Transverse colon (tissue), 4 donors: ENCODE measurements around the gene TRHDE. TPM values are rescaled to one million over a fixed set of nuclear protein-coding genes. Genes with fewer than 3 reads are reported as not detected.

Source experiments
- DNase-seq: peaks from one replicate; pipeline ENCODE4 v3.0.0-alpha.2; 2019
- H3K27ac ChIP-seq, 4 donors: fragments of 200-600 bp; sonication (generic); 2 replicates each; pipeline ENCODE4 v1.5.1; 2016 to 2018; ENCODE audit warnings: inconsistent platforms in 4 of 4
- H3K27me3 ChIP-seq: fragments of 200-600 bp; sonication (generic); 2 replicates; pipeline ENCODE4 v1.5.1; 2017; ENCODE audit warnings: inconsistent platforms
- H3K36me3 ChIP-seq, 4 donors: fragments of 200-600 bp; sonication (generic); 2 replicates each; pipeline ENCODE4 v1.5.1; 2017 to 2019; ENCODE audit warnings: inconsistent platforms in 4 of 4
- H3K4me1 ChIP-seq, 4 donors: fragments of 200-600 bp; sonication (generic); 2 replicates each; pipeline ENCODE4 v1.5.1; 2017 to 2020; ENCODE audit warnings: inconsistent platforms in 4 of 4
- H3K4me3 ChIP-seq, 4 donors: fragments of 200-600 bp; sonication (generic); 1 replicate in 1 of 4; 2 replicates in 3 of 4; pipeline versions ENCODE4 v1.5.1 to v1.6.1; 2017 to 2019; ENCODE audit warnings: inconsistent platforms in 4 of 4
- H3K9me3 ChIP-seq, 2 donors: fragments of 200-600 bp; sonication (generic); 2 replicates each; pipeline ENCODE4 v1.5.1; 2017 to 2019; ENCODE audit warnings: inconsistent platforms in 2 of 2
- EP300 ChIP-seq: sonication (generic); formaldehyde crosslinking; IDR thresholded peaks from one replicate; pipeline ENCODE4 v1.6.1; 2017; ENCODE audit warnings: antibody characterized with exemption, low read depth
- POLR2A ChIP-seq: fragments of 450-650 bp; IDR thresholded peaks from one replicate; pipeline ENCODE4 v1.6.1; 2016; ENCODE audit warnings: antibody characterized with exemption, mild to moderate bottlenecking, moderate library complexity
- POLR2AphosphoS5 ChIP-seq, 3 donors: sonication (generic); formaldehyde crosslinking; IDR thresholded peaks; one replicate each; pipeline ENCODE4 v1.6.1; 2016; ENCODE audit warnings: antibody characterized with exemption in 3 of 3
- WGBS, 2 donors: methylation state at CpG; one replicate each; pipeline ENCODE4 v1.1.5; 2018; ENCODE audit warnings: low coverage in 1 of 2; 5-methylcytosine and 5-hydroxymethylcytosine counted together
- in situ Hi-C, 4 donors: fragments of 200-750 bp; cut with MboI; loops; one replicate each; pipeline versions ENCODE4 v1.15.0 to v1.15.1; 2017; ENCODE audit warnings: low sequenced_read_pairs in 3 of 4, low pct_ligation_motif_present in 1 of 4, low pct_unique_long_range_greater_than_20kb in 1 of 4
- intact Hi-C: fragments of 100-400 bp; cut with DNase I; formaldehyde crosslinking; loops from one replicate; pipeline ENCODE4 v1.15.1; 2023; ENCODE audit warnings: low total_unique reads
- total RNA-seq, 4 donors: library from RNA; depleted of rRNA; stranded (reverse); fragments of >200 nt; gene quantifications; one replicate each; pipeline ENCODE4 v1.1.0, GENCODE V29; 2016
- TF ChIP-seq, protein P1 (sequence below), 5 experiments: fragments of 200-600 bp in 3 of 5; fragments of 450-650 bp in 2 of 5; sonication (generic) in 3 of 5; IDR thresholded peaks; 1 replicate in 2 of 5; 2 replicates in 3 of 5; pipeline ENCODE4 v1.5.1; 2016 to 2017; ENCODE audit warnings: antibody characterized with exemption in 5 of 5, inconsistent platforms in 3 of 5, mild to moderate bottlenecking in 2 of 5, moderate library complexity in 1 of 5

Gene TRHDE
- total RNA-seq, 4 donors from 2014 or later, result 2.4 to 18.7 (median 9.0) TPM

DNA sequence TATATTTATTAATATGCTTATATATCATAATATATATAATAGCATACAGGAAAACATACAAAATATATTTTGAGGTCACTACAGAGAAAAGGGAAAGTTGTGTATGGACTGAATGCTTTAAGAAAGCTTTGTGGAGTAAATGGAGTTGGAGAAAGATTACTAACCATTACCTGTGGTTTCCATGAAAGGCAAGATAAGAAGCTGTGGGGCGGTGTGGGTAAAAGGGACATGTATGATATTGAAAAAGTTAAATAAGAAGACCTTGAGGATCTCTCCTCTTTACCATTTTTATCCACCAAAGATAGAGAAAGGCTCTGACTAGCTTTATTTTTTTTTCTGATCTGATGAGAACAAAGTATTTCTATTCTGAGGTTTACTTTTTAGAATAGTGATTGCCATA, 404.4 kb downstream of the TRHDE start:
- Histone ChIP-seq H3K9me3 (no peaks in the 10 kb centered on the region), H3K4me3 (no peak overlapping the region), H3K27ac (no peak overlapping the region), H3K36me3 (no peaks in the 10 kb centered on the region), H3K4me1 (no peaks in the 10 kb centered on the region), H3K27me3 (no peaks in the 10 kb centered on the region)
- intact Hi-C loops (no loop called here), in situ Hi-C loops (no loop called here)
- DNase-seq, result no peak
- WGBS, 2 donors, result 73 to 80% methylated on average over 1 of the region's 1 CpG
- no peak for TF ChIP-seq EP300
- no peak for TF ChIP-seq POLR2A

DNA sequence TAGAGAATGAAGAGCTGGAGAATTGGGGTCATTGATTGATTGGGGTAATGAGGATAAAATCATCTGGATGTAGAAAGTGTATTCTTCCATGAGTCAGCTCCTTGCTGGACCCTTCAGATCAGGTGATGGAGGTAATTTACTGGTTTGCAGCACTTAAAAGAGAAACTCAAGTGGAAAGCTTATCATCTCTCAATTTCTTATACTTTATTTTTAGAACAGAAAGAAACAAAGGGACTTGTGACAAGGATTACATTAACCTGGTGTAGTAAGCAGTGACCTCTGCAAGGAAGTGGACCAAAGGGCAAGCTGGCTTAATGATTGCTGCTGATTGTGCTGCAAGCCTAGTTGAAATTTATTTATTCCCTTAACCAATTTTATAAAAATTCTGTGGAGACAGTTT, 405.0 kb downstream of the TRHDE start:
- TF ChIP-seq, protein P1, sequence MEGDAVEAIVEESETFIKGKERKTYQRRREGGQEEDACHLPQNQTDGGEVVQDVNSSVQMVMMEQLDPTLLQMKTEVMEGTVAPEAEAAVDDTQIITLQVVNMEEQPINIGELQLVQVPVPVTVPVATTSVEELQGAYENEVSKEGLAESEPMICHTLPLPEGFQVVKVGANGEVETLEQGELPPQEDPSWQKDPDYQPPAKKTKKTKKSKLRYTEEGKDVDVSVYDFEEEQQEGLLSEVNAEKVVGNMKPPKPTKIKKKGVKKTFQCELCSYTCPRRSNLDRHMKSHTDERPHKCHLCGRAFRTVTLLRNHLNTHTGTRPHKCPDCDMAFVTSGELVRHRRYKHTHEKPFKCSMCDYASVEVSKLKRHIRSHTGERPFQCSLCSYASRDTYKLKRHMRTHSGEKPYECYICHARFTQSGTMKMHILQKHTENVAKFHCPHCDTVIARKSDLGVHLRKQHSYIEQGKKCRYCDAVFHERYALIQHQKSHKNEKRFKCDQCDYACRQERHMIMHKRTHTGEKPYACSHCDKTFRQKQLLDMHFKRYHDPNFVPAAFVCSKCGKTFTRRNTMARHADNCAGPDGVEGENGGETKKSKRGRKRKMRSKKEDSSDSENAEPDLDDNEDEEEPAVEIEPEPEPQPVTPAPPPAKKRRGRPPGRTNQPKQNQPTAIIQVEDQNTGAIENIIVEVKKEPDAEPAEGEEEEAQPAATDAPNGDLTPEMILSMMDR (IDR thresholded peaks at IDR 0.05), result no peak
- TF ChIP-seq EP300 (no peak), POLR2AphosphoS5 (IDR thresholded peaks at IDR 0.05) (no peak)
- H3K4me3 ChIP-seq, result no peak overlapping the region
- intact Hi-C loops, result no loop called here
- no peaks in the 10 kb centered on the region for H3K27me3 ChIP-seq
- in situ Hi-C loops, result no loop called here
- no peaks in the 10 kb centered on the region for H3K36me3 ChIP-seq
- no peak overlapping the region for H3K27ac ChIP-seq
- H3K4me1 ChIP-seq, result no peaks in the 10 kb centered on the region
- no peaks in the 10 kb centered on the region for H3K9me3 ChIP-seq
- DNase-seq, result no peak

DNA sequence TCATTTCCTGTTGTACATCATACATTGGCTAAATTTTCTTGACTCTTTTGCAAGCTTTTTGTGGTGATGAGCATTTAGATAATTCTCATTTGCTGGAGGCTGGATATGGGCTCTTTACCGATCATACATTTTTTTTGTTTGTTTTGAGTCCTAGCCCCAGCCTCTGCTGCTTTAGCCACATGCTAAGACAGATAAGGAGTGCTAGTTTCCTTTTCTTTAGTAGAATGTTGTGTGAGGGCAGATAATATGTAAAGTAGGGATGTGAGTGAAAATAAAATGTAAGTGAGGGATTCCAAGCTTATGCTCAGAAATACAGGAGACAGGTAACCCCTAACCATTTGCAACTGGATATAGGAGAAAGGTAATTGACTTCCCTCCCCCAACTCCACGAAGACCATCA, 405.7 kb downstream of the TRHDE start:
- Histone ChIP-seq H3K36me3 (no peaks in the 10 kb centered on the region), H3K27me3 (no peaks in the 10 kb centered on the region), H3K4me3 (no peak overlapping the region), H3K4me1 (no peaks in the 10 kb centered on the region), H3K9me3 (no peaks in the 10 kb centered on the region), H3K27ac (no peak overlapping the region)
- TF ChIP-seq EP300, result no peak
- TF ChIP-seq POLR2AphosphoS5 (IDR thresholded peaks at IDR 0.05), result no peak
- TF ChIP-seq POLR2A, result no peak
- TF ChIP-seq, protein P1 (IDR thresholded peaks at IDR 0.05), result no peak
- DNase-seq, result no peak
- 49 to 68% methylated on average over 2 of the region's 2 CpGs for WGBS, 2 donors
- in situ Hi-C loops, result no loop called here
- intact Hi-C loops, result no loop called here

DNA sequence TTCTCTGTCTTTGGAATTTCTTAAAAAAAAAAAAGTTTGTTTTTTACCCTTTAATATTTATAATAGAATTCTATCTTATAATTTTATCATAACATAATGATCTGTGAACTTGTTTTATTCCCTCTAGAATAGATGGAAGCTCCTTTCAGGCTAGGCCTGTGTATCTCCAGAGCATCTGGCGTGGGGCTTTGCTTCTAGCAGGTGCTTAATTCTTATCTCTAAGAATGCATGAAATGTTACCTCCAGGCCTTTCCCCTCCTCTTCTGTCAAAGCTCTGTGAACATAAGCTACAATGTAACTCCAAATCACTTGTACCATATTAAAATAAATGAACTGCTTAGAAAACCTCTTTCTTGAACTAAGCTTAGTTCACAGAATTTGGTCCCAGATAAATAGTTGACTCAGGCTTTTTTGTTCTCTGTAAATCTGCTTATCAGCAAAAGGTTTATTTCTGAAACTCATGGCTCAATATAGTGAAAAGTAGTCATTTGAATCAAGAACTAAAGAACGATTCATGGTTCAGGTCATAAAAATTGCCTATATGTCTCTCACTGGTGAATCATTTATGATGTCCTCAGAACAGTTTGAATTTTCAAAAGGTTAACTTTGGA, 407.1 kb downstream of the TRHDE start:
- no peak for TF ChIP-seq POLR2AphosphoS5 (IDR thresholded peaks at IDR 0.05)
- no peak for TF ChIP-seq EP300
- no peak for TF ChIP-seq POLR2A
- TF ChIP-seq, protein P1 (IDR thresholded peaks at IDR 0.05), result no peak
- Histone ChIP-seq H3K36me3 (no peaks in the 10 kb centered on the region), H3K4me3 (no peak overlapping the region), H3K4me1 (no peaks in the 10 kb centered on the region), H3K27ac (no peak overlapping the region), H3K9me3 (no peaks in the 10 kb centered on the region), H3K27me3 (no peaks in the 10 kb centered on the region)
- DNase-seq, result no peak
- WGBS, 2 donors, result 52 to 58% methylated on average over 2 of the region's 2 CpGs
- intact Hi-C loops (no loop called here), in situ Hi-C loops (no loop called here)

DNA sequence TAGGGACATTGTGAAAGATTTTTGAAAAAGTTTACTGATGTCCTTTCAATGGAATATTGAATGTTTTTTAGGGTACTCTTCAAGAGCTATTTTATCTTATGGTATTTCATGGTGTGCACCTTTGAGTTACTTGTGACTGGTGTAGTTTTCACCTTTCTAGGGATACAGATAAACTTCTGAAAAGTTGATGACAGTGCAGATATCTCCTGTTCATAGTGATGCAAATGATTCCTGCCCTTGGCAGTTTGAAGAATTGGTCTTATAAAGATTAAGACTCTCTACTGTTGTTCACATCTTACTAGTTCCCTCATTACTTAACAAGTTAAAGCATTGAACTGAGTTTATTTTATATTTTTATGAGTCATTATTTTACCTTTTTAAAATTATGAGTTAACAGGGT, 408.9 kb downstream of the TRHDE start:
- Histone ChIP-seq H3K9me3 (no peaks in the 10 kb centered on the region), H3K4me1 (no peaks in the 10 kb centered on the region), H3K27ac (no peak overlapping the region), H3K4me3 (no peak overlapping the region), H3K27me3 (no peaks in the 10 kb centered on the region), H3K36me3 (no peaks in the 10 kb centered on the region)
- TF ChIP-seq POLR2AphosphoS5 (IDR thresholded peaks at IDR 0.05), result no peak
- TF ChIP-seq EP300, result no peak
- no peak for TF ChIP-seq POLR2A
- TF ChIP-seq, protein P1 (IDR thresholded peaks at IDR 0.05), result no peak
- in situ Hi-C loops (no loop called here), intact Hi-C loops (no loop called here)
- DNase-seq, result no peak
